HepG2 (cell line): ENCODE measurements around the gene IL17C. TPM values are rescaled to one million over a fixed set of nuclear protein-coding genes. Genes with fewer than 3 reads are reported as not detected.

ENCODE experiments used
- AKAP8 ChIP-seq: sonication (generic); formaldehyde crosslinking; IDR thresholded peaks from 2 replicates; pipeline ENCODE4 v1.5.1; 2020; ENCODE audit warnings: mild to moderate bottlenecking, missing genetic modification reagents
- ATF6 ChIP-seq: sonication (generic); formaldehyde crosslinking; conservative IDR thresholded peaks from 2 replicates; pipeline ENCODE4 v1.4.0; 2020; ENCODE audit warnings: missing genetic modification reagents
- BRD4 ChIP-seq: sonication (generic); formaldehyde crosslinking; IDR thresholded peaks from 2 replicates; pipeline ENCODE4 v1.4.0; 2020; ENCODE audit warnings: missing genetic modification reagents
- E2F2 ChIP-seq: sonication (generic); formaldehyde crosslinking; IDR thresholded peaks from 2 replicates; pipeline ENCODE4 v1.4.0; 2020; ENCODE audit warnings: missing genetic modification reagents, borderline replicate concordance
- HES4 ChIP-seq: sonication (generic); formaldehyde crosslinking; IDR thresholded peaks from 2 replicates; pipeline ENCODE4 v1.9.0; 2021; ENCODE audit warnings: mild to moderate bottlenecking, missing genetic modification reagents, borderline replicate concordance
- NFYC ChIP-seq: IDR thresholded peaks from 2 replicates; pipeline ENCODE4 v1.6.1; 2016; ENCODE audit warnings: missing genetic modification reagents, missing compliant biosample characterization
- RELA ChIP-seq: sonication (generic); formaldehyde crosslinking; IDR thresholded peaks from 2 replicates; pipeline ENCODE4 v1.4.0; 2020; ENCODE audit warnings: missing genetic modification reagents
- RFX5 ChIP-seq: IDR thresholded peaks from 2 replicates; pipeline ENCODE4 v1.6.1; 2011; ENCODE audit warnings: low read depth, low read length, improper control_type of control experiment
- RFXANK ChIP-seq: IDR thresholded peaks from 2 replicates; pipeline ENCODE4 v1.6.1; 2016
- SP5 ChIP-seq: IDR thresholded peaks from 2 replicates; pipeline ENCODE4 v1.6.1; 2016; ENCODE audit warnings: low read depth, borderline replicate concordance
- TCF7 ChIP-seq: sonication (generic); IDR thresholded peaks from 2 replicates; pipeline ENCODE4 v1.6.1; 2016; ENCODE audit warnings: antibody characterized with exemption, low read depth
- ZBTB14 ChIP-seq: sonication (generic); formaldehyde crosslinking; IDR thresholded peaks from 2 replicates; pipeline ENCODE4 v1.4.0; 2020; ENCODE audit warnings: missing genetic modification reagents
- ZC3H4 ChIP-seq: sonication (generic); formaldehyde crosslinking; IDR thresholded peaks from 2 replicates; pipeline ENCODE4 v1.4.0; 2020; ENCODE audit warnings: missing genetic modification reagents, borderline replicate concordance
- ZNF138 ChIP-seq: sonication (generic); formaldehyde crosslinking; IDR thresholded peaks from 2 replicates; pipeline ENCODE4 v1.5.0; 2020; ENCODE audit warnings: mild to moderate bottlenecking, low read depth, missing genetic modification reagents
- ZNF180 ChIP-seq: sonication (generic); formaldehyde crosslinking; IDR thresholded peaks from 2 replicates; pipeline ENCODE4 v1.4.0; 2020; ENCODE audit warnings: low read depth, missing genetic modification reagents, borderline replicate concordance
- ZNF383 ChIP-seq: sonication (generic); formaldehyde crosslinking; IDR thresholded peaks from 2 replicates; pipeline ENCODE4 v1.4.0; 2020; ENCODE audit warnings: missing genetic modification reagents, mild to moderate bottlenecking, borderline replicate concordance
- ZNF546 ChIP-seq: sonication (generic); formaldehyde crosslinking; conservative IDR thresholded peaks from 2 replicates; pipeline ENCODE4 v1.8.1; 2023; ENCODE audit warnings: mild to moderate bottlenecking, missing genetic modification reagents
- ZNF691 ChIP-seq: sonication (generic); formaldehyde crosslinking; IDR thresholded peaks from 2 replicates; pipeline ENCODE4 v1.4.0; 2020; ENCODE audit warnings: missing genetic modification reagents, low read depth, mild to moderate bottlenecking, borderline replicate concordance
- ZNF713 ChIP-seq: sonication (generic); formaldehyde crosslinking; IDR thresholded peaks from 2 replicates; pipeline ENCODE4 v1.4.0; 2020; ENCODE audit warnings: mild to moderate bottlenecking, missing genetic modification reagents
- ZSCAN9 ChIP-seq: IDR thresholded peaks from 2 replicates; pipeline ENCODE4 v1.6.1; 2016; ENCODE audit warnings: borderline replicate concordance
- polyA plus RNA-seq, 8 experiments: library from polyadenylated mRNA; depleted of rRNA in 3 of 8; stranded (reverse) in 7 of 8; unstranded in 1 of 8; fragments of >200 nt; fragmentation: Illumina TruSeq in 4 of 8; extraction: Trizol in 4 of 8; gene quantifications; 2 replicates each; pipeline versions ENCODE4 v1.2.1 to v1.2.3, GENCODE V29; 2011 to 2016; ENCODE audit warnings: low read depth in 4 of 8, missing spikeins in 1 of 8, mixed read lengths in 1 of 8; ENCODE audit not compliant: insufficient read depth in 1 of 8
- total RNA-seq, 5 experiments: library from RNA; depleted of rRNA; stranded (reverse); fragments of >200 nt; fragmentation: Illumina TruSeq; extraction: Trizol; gene quantifications; 2 replicates each; pipeline ENCODE4 v1.2.3, GENCODE V29; 2016; ENCODE audit warnings: low read depth in 1 of 5

Gene IL17C
- total and polyA plus RNA-seq, 2 of the 13 experiments (the other 11 are each of a cell fraction or from before 2014, with no cell fraction given) = not detected

- 0 out of 2 replicates have a peak, but pooled peaks have one; percentile 34 for TF ChIP-seq ZNF383 (CRISPR knock-in tag)
- TF ChIP-seq HES4 (CRISPR knock-in tag) = peak; percentile 58; the same call in 1 of the 2 replicates
- no peak for TF ChIP-seq RFXANK
- TF ChIP-seq ZNF138 (CRISPR knock-in tag) = peak; percentile 45; the same call in 1 of the 2 replicates
- 0 out of 2 replicates have a peak, but pooled peaks have one; percentile 42 for TF ChIP-seq ZNF546 (CRISPR knock-in tag)
- peak; percentile 70 for TF ChIP-seq NFYC (CRISPR knock-in tag)
- no peak for TF ChIP-seq ZC3H4
- TF ChIP-seq ZNF180 = no peak
- TF ChIP-seq AKAP8 (CRISPR knock-in tag) = peak; percentile 83; the same call in 1 of the 2 replicates
- 0 out of 2 replicates have a peak, but pooled peaks have one; percentile 30 for TF ChIP-seq E2F2 (CRISPR knock-in tag)
- 0 out of 2 replicates have a peak, but pooled peaks have one; percentile 27 for TF ChIP-seq ATF6 (CRISPR knock-in tag)
- TF ChIP-seq RFX5 = no peak
- peak; percentile 82; the same call in 1 of the 2 replicates for TF ChIP-seq ZNF691 (CRISPR knock-in tag)
- TF ChIP-seq RELA (CRISPR knock-in tag) = no peak
- TF ChIP-seq TCF7 = no peak
- peak; percentile 29; the same call in 1 of the 2 replicates for TF ChIP-seq SP5 (CRISPR knock-in tag)
- 0 out of 2 replicates have a peak, but pooled peaks have one; percentile 58 for TF ChIP-seq ZSCAN9 (CRISPR knock-in tag)
- TF ChIP-seq ZBTB14 = peak; percentile 82
- TF ChIP-seq ZNF713 = peak; percentile 47; the same call in 1 of the 2 replicates
- TF ChIP-seq BRD4 = no peak
Observed at GRCh38 chr16:88686439-88687253, 48.3 kb downstream of the IL17C start, which contains the start of gene SNAI3 (continued).
